HEK293T (cell line): Measurements from ENCODE around the gene DACH1.

ENCODE experiments used
- ARNT ChIP-seq: fragments of 450-650 bp; IDR thresholded peaks from 2 replicates; pipeline ENCODE4 v1.6.1; 2017; ENCODE audit warnings: mild to moderate bottlenecking
- BHLHE40 ChIP-seq: fragments of 450-650 bp; IDR thresholded peaks from 2 replicates; pipeline ENCODE4 v1.6.1; 2016; ENCODE audit warnings: mild to moderate bottlenecking, moderate library complexity, borderline replicate concordance
- CTBP1 ChIP-seq: fragments of 450-650 bp; IDR thresholded peaks from 2 replicates; pipeline ENCODE4 v1.6.1; 2016; ENCODE audit warnings: borderline replicate concordance
- ELF4 ChIP-seq: fragments of 450-650 bp; IDR thresholded peaks from 2 replicates; pipeline ENCODE4 v1.6.1; 2017; ENCODE audit warnings: antibody characterized with exemption
- FOXK2 ChIP-seq: fragments of 450-650 bp; IDR thresholded peaks from 2 replicates; pipeline ENCODE4 v1.6.1; 2016; ENCODE audit warnings: mild to moderate bottlenecking
- FOXM1 ChIP-seq: fragments of 450-650 bp; IDR thresholded peaks from 2 replicates; pipeline ENCODE4 v1.6.1; 2017; ENCODE audit warnings: mild to moderate bottlenecking, borderline replicate concordance
- L3MBTL2 ChIP-seq: fragments of 450-650 bp; conservative IDR thresholded peaks from 2 replicates; pipeline ENCODE4 v1.6.1; 2016; ENCODE audit warnings: mild to moderate bottlenecking
- LEF1 ChIP-seq: fragments of 450-650 bp; IDR thresholded peaks from 2 replicates; pipeline ENCODE4 v1.6.1; 2017; ENCODE audit warnings: mild to moderate bottlenecking, borderline replicate concordance
- SP1 ChIP-seq: fragments of 450-650 bp; IDR thresholded peaks from 2 replicates; pipeline ENCODE4 v1.6.1; 2017
- TARDBP ChIP-seq: fragments of 450-650 bp; IDR thresholded peaks from 2 replicates; pipeline ENCODE4 v1.6.1; 2016
- ZNF384 ChIP-seq: fragments of 450-650 bp; IDR thresholded peaks from 2 replicates; pipeline ENCODE4 v1.6.1; 2016

DNA sequence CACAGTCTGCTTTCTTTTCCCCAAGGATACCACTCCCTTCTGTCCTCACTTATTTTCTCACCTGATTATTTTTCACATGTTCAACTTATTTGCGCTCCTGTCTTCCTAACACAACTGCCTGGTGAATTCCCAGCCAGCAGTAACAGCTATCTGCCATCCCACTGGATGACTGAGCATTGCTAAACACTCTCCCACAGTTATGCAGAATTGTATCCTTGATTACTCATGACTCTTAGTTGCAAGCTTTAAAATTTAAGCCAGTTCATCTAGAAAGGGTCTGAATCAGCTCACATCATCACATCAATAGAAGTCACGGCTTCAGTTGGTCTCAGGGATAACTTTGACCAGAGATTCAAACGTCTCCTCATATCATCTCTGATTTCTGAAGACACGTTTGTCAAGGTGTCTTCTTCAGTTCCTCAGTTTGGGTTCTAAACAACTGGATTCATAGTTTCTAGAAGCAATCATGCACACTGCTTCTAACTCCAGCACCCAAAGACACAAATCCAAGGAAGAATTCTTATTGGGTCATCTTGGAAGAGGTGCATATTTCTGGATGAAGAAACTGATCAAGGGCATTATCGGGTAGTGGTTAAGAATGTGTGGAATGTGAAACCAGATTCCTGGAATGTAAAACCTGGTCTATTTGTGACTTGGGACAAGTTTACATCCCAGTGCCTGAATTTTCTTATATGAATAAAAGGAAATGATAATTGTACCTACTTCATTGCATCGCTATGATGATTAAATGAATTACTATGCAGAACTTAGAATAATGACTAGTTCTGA lies 13.9 kb upstream of the DACH1 start:
- TF ChIP-seq TARDBP, result no peak
- no peak for TF ChIP-seq BHLHE40
- TF ChIP-seq ELF4, result no peak
- no peak for TF ChIP-seq L3MBTL2
- TF ChIP-seq CTBP1, result no peak
- no peak for TF ChIP-seq FOXK2
- no peak for TF ChIP-seq SP1
- no peak for TF ChIP-seq ZNF384
- no peak for TF ChIP-seq ARNT
- TF ChIP-seq LEF1, result no peak
- no peak for TF ChIP-seq FOXM1
